Measurements from ENCODE around the gene RAB3D.
"Not testable (repeated sequence)": the region's sequence is repeated elsewhere in the genome, so short reads cannot be mapped to it uniquely, and the experiment has no call there.

The RAB3D gene

GRCh38 chr19:11365557-11366117 is 26.2 kb upstream of the RAB3D start:
- DNase-seq (ENCODE audit: low read depth, low spot score) = no peak

- DNase-seq (ENCODE audit: low read depth, low spot score) = no peak
These were observed 25.5 kb upstream of the RAB3D start for GRCh38 chr19:11364935-11365334.

GRCh38 chr19:11364296-11364904 is 24.9 kb upstream of the RAB3D start:
- DNase-seq (ENCODE audit: low read depth, low spot score) = no peak

GRCh38 chr19:11363881-11364280 is 24.4 kb upstream of the RAB3D start:
- DNase-seq (ENCODE audit: low read depth, low spot score) = no peak

- no peak for DNase-seq (ENCODE audit: low read depth, low spot score)
These were observed 22.6 kb upstream of the RAB3D start for GRCh38 chr19:11361771-11362731.

- no peak for DNase-seq (ENCODE audit: low read depth, low spot score)
These were observed 21.7 kb upstream of the RAB3D start for GRCh38 chr19:11361037-11361770.

GRCh38 chr19:11359421-11359820 is 20.0 kb upstream of the RAB3D start:
- no peak for DNase-seq (ENCODE audit: low read depth, low spot score)

- DNase-seq (ENCODE audit: low read depth, low spot score) = no peak
These were observed 17.5 kb upstream of the RAB3D start for GRCh38 chr19:11356676-11357550.

- DNase-seq (ENCODE audit: low read depth, low spot score) = no peak
These were observed 16.6 kb upstream of the RAB3D start for GRCh38 chr19:11356074-11356397.

GRCh38 chr19:11355160-11356073 is 16.0 kb upstream of the RAB3D start, which contains the start of gene PLPPR2:
Gene PLPPR2, plus strand, starts transcription at chr19:11355432. Its CDS starts 2,242 bp downstream, at chr19:11357674.
- DNase-seq (ENCODE audit: low read depth, low spot score) = peak; percentile 65

- DNase-seq (ENCODE audit: low read depth, low spot score) = not testable (repeated sequence)
These were observed 14.6 kb upstream of the RAB3D start for GRCh38 chr19:11354102-11354501.

GRCh38 chr19:11349171-11349570 is 9.7 kb upstream of the RAB3D start:
- DNase-seq (ENCODE audit: low read depth, low spot score) = no peak

GRCh38 chr19:11347546-11348039 is 8.1 kb upstream of the RAB3D start:
- no peak for DNase-seq (ENCODE audit: low read depth, low spot score)

- peak; percentile 98 for DNase-seq (ENCODE audit: low read depth, low spot score)
These were observed 6.9 kb upstream of the RAB3D start, which contains the start of the genes CCDC159 and TMEM205 for GRCh38 chr19:11346104-11346940. Gene CCDC159, plus strand, starts transcription at chr19:11346519. Its CDS starts 88 bp downstream, at chr19:11346607. Gene TMEM205, minus strand, starts transcription at chr19:11346268. Its CDS starts 649 bp downstream, at chr19:11345619.

GRCh38 chr19:11345122-11345803 is 5.8 kb upstream of the RAB3D start:
- no peak for DNase-seq (ENCODE audit: low read depth, low spot score)

- no peak for DNase-seq (ENCODE audit: low read depth, low spot score)
These were observed 3.0 kb upstream of the RAB3D start for GRCh38 chr19:11342429-11342828.

GRCh38 chr19:11340099-11340467 is 626 bp upstream of the RAB3D start:
- DNase-seq (ENCODE audit: low read depth, low spot score) = not testable (repeated sequence)

All from activated naive CD8-positive, alpha-beta T cell treated with anti-CD3 and anti-CD28 coated beads, Interleukin-2, amount 50 U/mL, for 16 hours (primary cell).